Endothelial cell of umbilical vein (primary cell): ENCODE data around the gene EPAS1.

Source experiments
- CTCF ChIP-seq, 2 donors: IDR thresholded peaks; 1 replicate in 1 of 2; 2 replicates in 1 of 2; pipeline ENCODE4 v1.5.1; 2011; ENCODE audit warnings: low read length in 2 of 2, mild to moderate bottlenecking in 2 of 2, moderate library complexity in 2 of 2, control low read depth in 1 of 2, inconsistent platforms in 1 of 2, low read depth in 1 of 2; ENCODE audit not compliant: insufficient read depth in 1 of 2; ENCODE audit errors: extremely low read depth in 1 of 2
- EZH2 ChIP-seq: IDR thresholded peaks from 2 replicates; pipeline ENCODE4 v1.6.1; 2012; ENCODE audit warnings: borderline replicate concordance, low read depth, mild to moderate bottlenecking, moderate library complexity, low read length, inconsistent platforms; ENCODE audit not compliant: severe bottlenecking
- FOS ChIP-seq: IDR thresholded peaks from 2 replicates; pipeline ENCODE4 v1.6.1; 2011; ENCODE audit warnings: mild to moderate bottlenecking, low read length, moderate library complexity, borderline replicate concordance; ENCODE audit not compliant: insufficient read depth
- POLR2A ChIP-seq: IDR thresholded peaks from 2 replicates; pipeline ENCODE4 v1.6.1; 2012; ENCODE audit warnings: low read depth, mild to moderate bottlenecking, control low read depth, low read length

GRCh38 chr2:46309052-46309953, 12.1 kb downstream of the EPAS1 start:
- TF ChIP-seq CTCF (IDR thresholded peaks at IDR 0.05; ENCODE audit: extremely low read depth in 1 of 2, insufficient read depth in 1 of 2, low read depth in 1 of 2, low read length in 2 of 2) (no peak), FOS (no peak), EZH2 (no peak), POLR2A (peak; percentile 15)
